Suprapubic skin (tissue), 4 donors: ENCODE results near the gene PNPLA4. TPM values are rescaled to one million over a fixed set of nuclear protein-coding genes. Genes with fewer than 3 reads are reported as not detected.

ENCODE experiments used
- DNase-seq, 2 donors: peaks; one replicate each; pipeline ENCODE4 v3.0.0-alpha.2; 2019; ENCODE audit warnings: low spot score in 2 of 2
- H3K27ac ChIP-seq: fragments of 200-600 bp; sonication (generic); one replicate; pipeline ENCODE4 v1.5.1; 2019
- H3K27me3 ChIP-seq: fragments of 200-600 bp; sonication (generic); one replicate; pipeline ENCODE4 v1.5.1; 2019
- H3K36me3 ChIP-seq: fragments of 200-600 bp; sonication (generic); one replicate; pipeline ENCODE4 v1.5.1; 2019
- H3K4me1 ChIP-seq: fragments of 200-600 bp; sonication (generic); one replicate; pipeline ENCODE4 v1.5.1; 2019
- H3K4me3 ChIP-seq: fragments of 200-600 bp; sonication (generic); one replicate; pipeline ENCODE4 v1.5.1; 2019; ENCODE audit warnings: mild to moderate bottlenecking
- H3K9me3 ChIP-seq: fragments of 200-600 bp; sonication (generic); one replicate; pipeline ENCODE4 v1.5.1; 2019
- CTCF ChIP-seq, 2 donors: fragments of 200-600 bp in 1 of 2; fragments of 450-650 bp in 1 of 2; sonication (generic) in 1 of 2; IDR thresholded peaks; one replicate each; pipeline ENCODE4 v1.5.1; 2016 to 2019; ENCODE audit warnings: antibody characterized with exemption in 2 of 2, mild to moderate bottlenecking in 1 of 2, moderate library complexity in 1 of 2
- EP300 ChIP-seq: sonication (generic); formaldehyde crosslinking; IDR thresholded peaks from one replicate; pipeline ENCODE4 v1.6.1; 2017; ENCODE audit warnings: antibody characterized with exemption
- POLR2A ChIP-seq, 2 donors: fragments of 450-650 bp; IDR thresholded peaks; one replicate each; pipeline ENCODE4 v1.6.1; 2017; ENCODE audit warnings: antibody characterized with exemption in 2 of 2, mild to moderate bottlenecking in 2 of 2, moderate library complexity in 2 of 2
- POLR2AphosphoS5 ChIP-seq, 3 donors: sonication (generic); formaldehyde crosslinking; IDR thresholded peaks; one replicate each; pipeline ENCODE4 v1.6.1; 2017; ENCODE audit warnings: antibody characterized with exemption in 3 of 3
- WGBS: methylation state at CpG from one replicate; pipeline ENCODE4 v1.1.5; 2018; 5-methylcytosine and 5-hydroxymethylcytosine counted together
- total RNA-seq, 4 donors: library from RNA; depleted of rRNA; stranded (reverse); fragments of >200 nt; gene quantifications; one replicate each; pipeline ENCODE4 v1.1.0, GENCODE V29; 2016

Gene PNPLA4
- total RNA-seq, 4 donors from 2014 or later: 10.9 to 15.7 (median 12.1) TPM

- TF ChIP-seq CTCF (IDR thresholded peaks at IDR 0.05) (no peak), POLR2AphosphoS5 (IDR thresholded peaks at IDR 0.05) (no peak)
- Histone ChIP-seq H3K36me3 (peaks cover 11% of the 10 kb centered on the region), H3K4me3 (no peak overlapping the region), H3K27me3 (no peaks in the 10 kb centered on the region), H3K4me1 (peaks cover 3% of the 10 kb centered on the region), H3K27ac (no peak overlapping the region), H3K9me3 (no peaks in the 10 kb centered on the region)
- no peak for DNase-seq
- 97% methylated on average over 12 of the region's 12 CpGs for WGBS
These were observed 5.5 kb downstream of the PNPLA4 start for GRCh38 chrX:7921750-7922149.

GRCh38 chrX:7908821-7909220 lies 18.4 kb downstream of the PNPLA4 start:
- DNase-seq: no peak
- Histone ChIP-seq H3K9me3 (no peaks in the 10 kb centered on the region), H3K4me3 (no peak overlapping the region), H3K4me1 (no peaks in the 10 kb centered on the region), H3K36me3 (no peaks in the 10 kb centered on the region), H3K27ac (no peak overlapping the region), H3K27me3 (no peaks in the 10 kb centered on the region)
- 94% methylated on average over 5 of the region's 5 CpGs for whole genome bisulfite sequencing
- TF ChIP-seq POLR2AphosphoS5 (IDR thresholded peaks at IDR 0.05) (no peak), EP300 (no peak), POLR2A (IDR thresholded peaks at IDR 0.05) (no peak), CTCF (IDR thresholded peaks at IDR 0.05) (no peak)

GRCh38 chrX:7904562-7904961 lies 22.7 kb downstream of the PNPLA4 start:
- Histone ChIP-seq H3K36me3 (peaks cover 17% of the 10 kb centered on the region), H3K27ac (no peak overlapping the region), H3K27me3 (no peaks in the 10 kb centered on the region), H3K4me1 (no peaks in the 10 kb centered on the region), H3K9me3 (no peaks in the 10 kb centered on the region), H3K4me3 (no peak overlapping the region)
- no peak for DNase-seq
- 84% methylated on average over 3 of the region's 3 CpGs for WGBS
- TF ChIP-seq CTCF (IDR thresholded peaks at IDR 0.05): no peak
- no peak for TF ChIP-seq POLR2AphosphoS5 (IDR thresholded peaks at IDR 0.05)
- no peak for TF ChIP-seq EP300
- TF ChIP-seq POLR2A (IDR thresholded peaks at IDR 0.05): no peak

GRCh38 chrX:7891928-7892327 lies 35.3 kb downstream of the PNPLA4 start:
- no peak for DNase-seq
- Histone ChIP-seq H3K27ac (no peak overlapping the region), H3K9me3 (no peaks in the 10 kb centered on the region), H3K36me3 (no peaks in the 10 kb centered on the region), H3K4me1 (no peaks in the 10 kb centered on the region), H3K27me3 (no peaks in the 10 kb centered on the region), H3K4me3 (no peak overlapping the region)
- WGBS: 77% methylated on average over 9 of the region's 9 CpGs
- TF ChIP-seq POLR2A (IDR thresholded peaks at IDR 0.05) (no peak), POLR2AphosphoS5 (IDR thresholded peaks at IDR 0.05) (no peak), EP300 (no peak), CTCF (IDR thresholded peaks at IDR 0.05) (no peak)

GRCh38 chrX:7889680-7890079 lies 37.5 kb downstream of the PNPLA4 start:
- no peak overlapping the region for H3K4me3 ChIP-seq
- no peaks in the 10 kb centered on the region for H3K4me1 ChIP-seq
- 67% methylated on average over 2 of the region's 2 CpGs for WGBS
- H3K27ac ChIP-seq: no peak overlapping the region
- no peak for TF ChIP-seq POLR2A (IDR thresholded peaks at IDR 0.05)
- no peaks in the 10 kb centered on the region for H3K9me3 ChIP-seq
- H3K27me3 ChIP-seq: no peaks in the 10 kb centered on the region
- H3K36me3 ChIP-seq: no peaks in the 10 kb centered on the region
- DNase-seq: no peak

- DNase-seq: no peak
- no peaks in the 10 kb centered on the region for H3K9me3 ChIP-seq
- H3K27me3 ChIP-seq: no peaks in the 10 kb centered on the region
- H3K36me3 ChIP-seq: no peaks in the 10 kb centered on the region
- no peak overlapping the region for H3K4me3 ChIP-seq
- H3K27ac ChIP-seq: no peak overlapping the region
- 59% methylated on average over 2 of the region's 2 CpGs for WGBS
- no peak for TF ChIP-seq EP300
- TF ChIP-seq CTCF (IDR thresholded peaks at IDR 0.05): no peak
- no peak for TF ChIP-seq POLR2AphosphoS5 (IDR thresholded peaks at IDR 0.05)
- TF ChIP-seq POLR2A (IDR thresholded peaks at IDR 0.05): no peak
- H3K4me1 ChIP-seq: no peaks in the 10 kb centered on the region
These were observed 38.1 kb downstream of the PNPLA4 start for GRCh38 chrX:7889135-7889534.
